Activated naive CD8-positive, alpha-beta T cell treated with anti-CD3 and anti-CD28 coated beads, Interleukin-2, amount 50 U/mL, for 24 hours (primary cell): ENCODE data around the gene TGM1.

Source experiments
- ATAC-seq: fragments of 150-1000 bp; cut with Tn5 transposase; one replicate; pipeline ENCODE4 v1.10.0; 2021
- DNase-seq: peaks from one replicate; pipeline ENCODE4 v3.0.0; 2021
- H3K27ac Mint-ChIP-seq: one replicate; pipeline ENCODE4 v1.8.0; 2021; ENCODE audit warnings: mild to moderate bottlenecking, mixed read lengths
- H3K27me3 Mint-ChIP-seq: one replicate; pipeline ENCODE4 v1.8.0; 2021; ENCODE audit warnings: mixed read lengths
- H3K36me3 Mint-ChIP-seq: one replicate; pipeline ENCODE4 v1.8.0; 2021; ENCODE audit warnings: low read depth, mixed read lengths
- H3K4me1 Mint-ChIP-seq: one replicate; pipeline ENCODE4 v1.8.0; 2021; ENCODE audit warnings: mixed read lengths
- H3K4me3 Mint-ChIP-seq: one replicate; pipeline ENCODE4 v1.8.0; 2021; ENCODE audit warnings: mild to moderate bottlenecking, moderate library complexity, mixed read lengths
- H3K9me3 Mint-ChIP-seq: one replicate; pipeline ENCODE4 v1.8.0; 2021; ENCODE audit warnings: mixed read lengths

The TGM1 gene

DNA sequence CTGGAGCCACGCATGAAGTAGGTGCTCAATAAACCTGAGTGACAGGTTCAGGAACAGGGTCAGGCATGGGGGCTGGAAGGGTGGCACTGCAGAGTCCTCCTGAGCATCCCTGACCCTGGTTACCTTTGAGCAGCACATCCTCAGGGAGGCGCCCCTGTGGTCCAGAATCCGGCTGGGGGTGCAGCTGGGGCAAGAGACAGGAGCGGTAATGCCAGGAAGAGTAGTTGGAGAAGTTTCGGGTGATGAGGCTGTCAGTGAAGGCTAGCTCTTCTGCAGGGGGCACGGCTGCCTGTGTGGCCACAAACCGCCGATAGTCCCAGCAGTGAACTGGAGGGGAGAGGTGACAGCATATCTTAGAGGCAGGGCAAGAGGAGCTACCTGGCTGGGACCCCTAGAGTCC is 6.4 kb upstream of the TGM1 start:
- Mint-ChIP-seq H3K27ac (no peak overlapping the region), H3K4me1 (peaks cover 38% of the 10 kb centered on the region), H3K36me3 (peaks cover 16% of the 10 kb centered on the region), H3K27me3 (no peaks in the 10 kb centered on the region), H3K9me3 (no peaks in the 10 kb centered on the region), H3K4me3 (no peak overlapping the region)
- ATAC-seq (no peak), DNase-seq (no peak)

DNA sequence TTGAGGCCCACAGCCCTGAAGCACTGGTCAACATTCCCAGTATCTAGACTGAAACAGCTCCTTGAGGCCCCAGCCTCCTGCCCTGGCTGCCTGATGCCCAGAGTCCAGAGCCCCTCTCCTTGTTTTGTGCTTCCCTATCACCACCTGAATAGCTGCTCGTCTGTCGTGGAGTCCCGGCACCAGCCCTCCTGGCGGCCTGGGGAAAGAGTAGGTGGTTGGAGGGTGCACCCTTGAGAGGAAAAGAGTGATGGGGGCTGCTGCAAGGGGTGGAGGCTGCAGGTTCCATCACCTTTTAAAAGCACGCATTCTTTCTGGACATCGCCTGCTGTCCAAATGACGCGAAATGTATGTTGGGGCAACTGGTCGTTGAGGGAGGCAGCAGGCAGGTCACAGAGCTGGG is 5.2 kb upstream of the TGM1 start:
- H3K36me3 Mint-ChIP-seq = peaks cover 16% of the 10 kb centered on the region
- H3K9me3 Mint-ChIP-seq = no peaks in the 10 kb centered on the region
- ATAC-seq (no peak), DNase-seq (no peak)
- no peaks in the 10 kb centered on the region for H3K27me3 Mint-ChIP-seq
- peaks cover 26% of the 10 kb centered on the region for H3K4me1 Mint-ChIP-seq
- no peak overlapping the region for H3K4me3 Mint-ChIP-seq
- H3K27ac Mint-ChIP-seq = no peak overlapping the region

DNA sequence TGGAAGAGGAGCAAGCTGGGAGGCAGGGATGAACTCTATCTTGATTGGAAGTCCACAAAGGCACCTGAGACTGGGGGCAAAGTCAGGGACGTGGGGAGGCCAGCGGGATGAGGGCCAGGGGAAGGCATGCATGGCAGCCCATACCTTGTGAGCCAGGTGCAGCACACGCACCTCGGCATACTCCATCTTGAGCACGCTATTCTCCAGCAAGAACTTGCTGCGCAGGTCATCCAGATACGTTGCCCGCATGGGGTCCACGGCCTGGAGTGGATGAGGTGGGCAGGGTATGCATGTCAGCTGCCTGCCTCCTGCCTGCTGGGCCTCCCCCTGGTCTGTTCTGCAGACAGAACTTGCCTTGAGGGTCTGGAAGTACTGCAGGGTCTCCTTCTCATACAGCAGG is 4.5 kb upstream of the TGM1 start:
- Mint-ChIP-seq H3K27me3 (no peaks in the 10 kb centered on the region), H3K4me3 (no peak overlapping the region), H3K9me3 (no peaks in the 10 kb centered on the region), H3K4me1 (peaks cover 19% of the 10 kb centered on the region), H3K36me3 (peaks cover 17% of the 10 kb centered on the region), H3K27ac (no peak overlapping the region)
- DNase-seq = no peak
- ATAC-seq = no peak

DNA sequence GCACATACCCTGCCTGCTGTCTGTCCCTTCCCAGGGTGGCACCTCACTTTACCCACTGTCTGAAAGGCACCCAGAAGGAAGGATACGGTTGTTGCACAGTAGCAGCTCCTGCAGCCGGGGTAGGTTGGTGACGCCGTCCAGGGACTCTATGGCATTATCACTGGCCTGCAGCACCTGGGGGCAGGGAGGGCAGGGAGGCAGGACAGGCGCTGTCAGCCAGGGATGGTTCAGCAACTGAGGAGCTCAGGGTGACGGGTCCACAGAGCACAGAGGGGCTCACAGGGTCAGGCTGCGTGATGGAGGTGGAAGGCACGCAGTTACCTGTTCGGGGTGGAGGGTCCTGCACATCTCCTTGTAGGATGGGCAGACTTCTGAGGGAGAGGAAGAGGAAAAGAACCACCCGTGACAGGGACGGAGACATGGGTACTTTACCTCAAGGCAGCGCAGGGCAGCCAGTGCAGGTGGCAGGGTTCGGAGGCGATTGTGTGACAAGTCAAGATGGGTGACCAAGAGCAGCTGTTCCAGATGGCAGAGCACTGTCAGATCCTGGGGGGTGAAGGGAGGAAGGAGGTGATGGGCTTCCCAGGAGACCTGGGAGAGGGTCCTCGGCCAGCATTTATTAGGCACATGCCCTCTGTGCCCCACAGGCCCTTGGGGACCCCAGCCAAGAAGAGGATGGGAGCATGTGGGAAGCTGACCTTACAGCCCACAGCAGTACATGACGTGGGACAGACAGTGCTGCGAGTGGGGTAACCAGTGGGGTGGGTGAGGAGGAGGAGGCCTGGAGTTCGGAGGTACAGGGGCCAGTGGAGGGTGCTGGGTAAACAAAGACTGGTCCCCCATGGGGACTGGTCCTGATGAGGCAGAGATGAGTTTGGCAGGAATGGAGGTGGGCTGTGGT is 3.6 kb upstream of the TGM1 start:
- no peak overlapping the region for H3K27ac Mint-ChIP-seq
- H3K4me3 Mint-ChIP-seq = no peak overlapping the region
- H3K36me3 Mint-ChIP-seq = peaks cover 18% of the 10 kb centered on the region
- H3K27me3 Mint-ChIP-seq = no peaks in the 10 kb centered on the region
- peaks cover 10% of the 10 kb centered on the region for H3K4me1 Mint-ChIP-seq
- no peaks in the 10 kb centered on the region for H3K9me3 Mint-ChIP-seq
- ATAC-seq = no peak
- no peak for DNase-seq

DNA sequence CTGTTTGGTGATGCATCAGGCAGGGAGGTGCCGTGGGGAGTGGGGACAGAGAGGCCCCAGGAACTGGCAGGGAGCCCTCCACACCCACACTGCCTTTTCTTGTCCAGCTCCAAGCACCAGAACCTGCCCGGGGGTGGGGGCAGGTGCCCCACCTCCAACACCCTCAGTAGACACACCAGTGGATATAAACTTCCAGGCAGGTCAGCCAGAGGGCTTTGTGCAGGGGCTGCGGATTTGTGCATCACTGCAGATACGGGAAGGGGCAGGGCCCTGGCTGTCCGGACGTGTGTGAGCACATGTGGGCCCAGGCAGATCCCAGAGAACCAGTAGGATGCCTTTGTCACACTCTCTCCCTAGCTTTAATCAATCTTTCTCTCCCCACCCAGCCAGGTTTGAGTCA is 1.3 kb upstream of the TGM1 start:
- no peak for DNase-seq
- Mint-ChIP-seq H3K4me1 (peaks cover under 1% of the 10 kb centered on the region), H3K9me3 (no peaks in the 10 kb centered on the region), H3K27ac (no peak overlapping the region), H3K27me3 (no peaks in the 10 kb centered on the region), H3K36me3 (peaks cover 19% of the 10 kb centered on the region), H3K4me3 (no peak overlapping the region)
- no peak for ATAC-seq

DNA sequence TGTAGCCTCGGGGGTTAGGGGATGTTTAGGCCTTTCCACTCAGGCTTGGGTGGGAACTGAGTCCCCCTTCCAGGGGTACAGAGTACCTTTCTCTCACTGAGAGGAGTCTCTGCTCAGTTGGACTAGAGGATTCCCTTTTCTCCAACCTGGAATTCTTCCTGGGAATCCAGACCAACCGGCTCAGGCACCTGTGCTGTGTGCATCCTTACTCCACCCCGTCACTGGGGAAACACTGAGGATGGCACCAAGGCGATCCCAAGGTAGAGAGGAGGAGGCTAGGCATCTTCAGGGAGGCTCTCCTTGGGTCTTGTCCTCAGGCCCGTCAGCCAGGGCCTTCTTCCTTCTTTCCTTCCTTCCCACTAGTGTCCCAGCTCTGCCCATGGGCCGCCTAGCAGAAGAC is 871 bp upstream of the TGM1 start:
- H3K27ac Mint-ChIP-seq = no peak overlapping the region
- ATAC-seq = no peak
- H3K36me3 Mint-ChIP-seq = peaks cover 19% of the 10 kb centered on the region
- H3K27me3 Mint-ChIP-seq = no peaks in the 10 kb centered on the region
- no peak overlapping the region for H3K4me3 Mint-ChIP-seq
- no peaks in the 10 kb centered on the region for H3K4me1 Mint-ChIP-seq
- H3K9me3 Mint-ChIP-seq = no peaks in the 10 kb centered on the region
- DNase-seq = no peak

DNA sequence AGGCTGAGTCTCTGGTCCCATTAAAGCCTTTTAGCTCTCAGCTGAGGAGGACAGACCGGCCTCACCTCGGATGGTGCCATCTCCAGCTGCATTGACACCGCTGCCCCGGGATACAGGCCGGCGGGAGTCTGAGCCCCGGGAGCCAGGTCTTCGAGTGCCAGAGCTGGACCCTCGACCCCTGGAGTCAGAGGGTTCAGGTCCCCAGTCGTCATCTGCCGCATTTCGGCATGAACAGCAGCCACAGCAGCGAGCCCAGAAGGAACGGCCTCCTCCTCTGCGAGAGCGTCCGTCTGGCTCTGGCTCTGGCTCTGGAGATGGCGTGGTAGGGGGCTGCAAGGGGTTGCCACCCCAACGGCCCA is 1.0 kb downstream of the TGM1 start:
- Mint-ChIP-seq H3K27ac (no peak overlapping the region), H3K4me3 (no peak overlapping the region), H3K36me3 (peaks cover 14% of the 10 kb centered on the region), H3K27me3 (no peaks in the 10 kb centered on the region), H3K4me1 (no peaks in the 10 kb centered on the region), H3K9me3 (no peaks in the 10 kb centered on the region)
- DNase-seq = no peak
- ATAC-seq = no peak

DNA sequence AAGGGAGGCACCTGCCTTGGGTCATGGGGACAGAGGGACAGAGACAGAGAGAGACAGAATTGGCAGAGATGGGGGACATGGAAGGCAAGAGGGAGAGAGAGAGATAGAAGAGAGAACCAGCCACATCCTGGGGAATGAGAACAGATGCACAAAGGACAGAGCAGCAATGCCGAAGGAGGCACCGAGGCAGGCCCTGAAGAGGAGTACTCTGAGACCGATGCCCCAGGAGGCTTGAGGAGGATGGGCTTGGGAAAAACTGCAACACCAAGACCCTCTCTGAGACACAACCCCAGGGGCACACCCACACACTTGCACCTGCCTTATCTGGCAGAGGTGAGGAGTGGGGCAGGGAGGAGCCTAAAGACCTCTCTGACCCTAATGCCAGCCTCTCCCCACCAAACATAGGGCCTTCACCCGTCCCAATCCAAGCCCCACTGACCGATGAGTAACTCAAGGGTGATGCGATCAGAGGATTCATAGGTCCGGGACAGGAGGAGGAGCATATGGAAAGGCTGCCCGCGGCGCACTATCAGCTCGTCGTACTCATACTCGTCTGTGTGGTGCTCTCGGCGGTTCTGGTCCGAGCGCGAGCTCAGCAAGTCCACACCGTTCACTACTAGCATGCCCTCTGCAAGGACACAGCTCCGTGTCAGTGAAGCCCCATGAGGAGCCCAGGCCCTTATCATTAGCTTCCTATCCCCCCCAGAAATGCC is 1.6 kb downstream of the TGM1 start:
- Mint-ChIP-seq H3K9me3 (no peaks in the 10 kb centered on the region), H3K4me1 (no peaks in the 10 kb centered on the region), H3K36me3 (peaks cover 9% of the 10 kb centered on the region), H3K4me3 (no peak overlapping the region), H3K27ac (no peak overlapping the region), H3K27me3 (no peaks in the 10 kb centered on the region)
- no peak for ATAC-seq
- DNase-seq = no peak

DNA sequence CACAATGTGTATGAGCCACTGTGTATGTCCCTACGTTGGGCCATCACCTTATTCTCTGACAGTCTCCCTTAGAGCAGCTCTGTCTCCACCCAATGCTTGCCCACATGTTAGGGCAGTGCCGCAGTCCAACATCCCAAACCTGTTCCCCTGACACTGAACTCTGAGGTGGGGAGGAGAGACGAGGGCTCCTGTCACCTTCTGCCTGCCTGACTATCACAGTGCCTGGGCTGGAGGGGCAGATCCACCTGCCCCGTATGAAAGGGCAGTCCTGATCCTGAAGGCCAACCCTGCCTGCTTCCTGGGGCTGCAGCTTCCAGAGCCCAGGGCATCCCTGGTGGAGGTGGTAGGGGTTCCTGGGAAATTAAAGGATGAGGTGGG is 2.2 kb downstream of the TGM1 start:
- no peak for DNase-seq
- H3K4me1 Mint-ChIP-seq = no peaks in the 10 kb centered on the region
- no peak overlapping the region for H3K4me3 Mint-ChIP-seq
- no peak for ATAC-seq
- H3K27ac Mint-ChIP-seq = no peak overlapping the region
- peaks cover 6% of the 10 kb centered on the region for H3K36me3 Mint-ChIP-seq
- H3K27me3 Mint-ChIP-seq = no peaks in the 10 kb centered on the region
- no peaks in the 10 kb centered on the region for H3K9me3 Mint-ChIP-seq

DNA sequence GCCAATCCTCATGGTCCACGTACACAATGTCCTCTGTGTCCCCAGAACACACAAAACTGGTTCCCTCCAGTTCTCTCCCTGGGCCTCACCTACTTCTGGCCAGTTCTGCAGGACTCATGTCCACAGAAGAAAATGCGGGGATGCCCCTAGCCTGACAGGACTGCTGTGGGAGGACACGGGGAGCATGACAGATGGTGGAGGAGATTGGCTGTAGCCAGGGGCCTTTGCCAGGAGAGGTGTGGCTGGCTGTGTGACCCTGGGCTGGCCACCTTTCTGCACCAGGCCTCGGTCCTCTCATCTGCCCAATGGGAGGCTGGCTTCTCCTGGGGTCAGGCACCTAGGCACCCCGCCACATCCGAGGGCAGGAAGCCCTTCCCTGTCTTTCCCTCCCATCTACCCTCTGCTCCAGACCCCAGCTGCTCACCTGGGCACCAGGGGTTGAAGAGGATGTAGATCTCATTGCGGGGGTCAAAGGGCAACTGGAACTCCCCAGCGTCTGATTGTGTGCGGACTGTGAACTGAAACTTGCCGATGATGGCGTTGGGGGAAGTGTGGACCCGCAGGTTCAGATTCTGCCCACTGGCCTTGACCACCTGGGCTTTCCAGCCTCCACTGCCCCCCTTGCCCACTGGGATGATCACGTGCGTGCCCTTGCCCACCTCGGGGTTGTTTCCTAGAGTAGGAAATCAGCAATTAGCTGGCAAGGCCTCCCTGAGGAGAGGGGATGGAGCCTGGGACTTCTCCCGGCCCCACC is 2.8 kb downstream of the TGM1 start:
- H3K36me3 Mint-ChIP-seq = peaks cover 6% of the 10 kb centered on the region
- H3K27me3 Mint-ChIP-seq = no peaks in the 10 kb centered on the region
- DNase-seq (no peak), ATAC-seq (no peak)
- no peak overlapping the region for H3K4me3 Mint-ChIP-seq
- no peak overlapping the region for H3K27ac Mint-ChIP-seq
- H3K9me3 Mint-ChIP-seq = no peaks in the 10 kb centered on the region
- H3K4me1 Mint-ChIP-seq = no peaks in the 10 kb centered on the region

DNA sequence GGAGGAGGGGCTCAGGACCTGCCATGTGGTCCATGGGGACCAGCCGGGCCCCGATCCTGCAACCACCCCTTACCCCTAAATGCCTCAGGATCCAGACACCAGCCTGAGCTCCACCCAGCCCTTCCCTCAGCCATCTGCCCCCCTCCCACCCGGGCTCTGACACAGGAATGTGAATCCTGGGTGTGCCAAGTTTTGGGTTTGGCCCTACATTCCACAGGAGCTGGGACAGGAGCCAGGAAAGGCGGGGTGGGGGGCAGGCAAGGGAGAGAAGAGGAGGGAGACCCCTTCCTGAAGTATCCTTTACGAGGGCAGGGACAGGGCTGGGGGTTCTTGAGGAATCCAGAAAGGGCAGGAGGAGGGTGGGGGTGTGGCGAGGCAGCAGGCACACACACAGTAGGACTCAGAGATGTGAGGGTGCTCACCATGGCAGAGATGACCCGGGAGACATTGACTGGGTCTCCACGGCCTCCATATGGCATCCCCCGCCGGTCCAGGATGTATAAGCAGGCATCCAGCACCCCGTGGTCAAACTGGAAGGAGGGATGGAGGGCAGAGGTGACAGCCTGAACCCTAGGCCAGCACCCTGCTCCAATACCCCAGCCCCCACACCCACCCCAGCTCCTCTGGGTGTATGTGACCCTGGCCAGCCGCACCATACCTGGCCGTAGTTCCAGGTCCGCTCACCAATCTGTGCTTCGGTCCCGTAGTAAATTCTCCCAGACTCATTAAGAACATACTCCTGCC is 3.5 kb downstream of the TGM1 start:
- Mint-ChIP-seq H3K4me3 (no peak overlapping the region), H3K4me1 (no peaks in the 10 kb centered on the region), H3K9me3 (no peaks in the 10 kb centered on the region), H3K36me3 (peaks cover 3% of the 10 kb centered on the region), H3K27me3 (no peaks in the 10 kb centered on the region), H3K27ac (no peak overlapping the region)
- DNase-seq (no peak), ATAC-seq (no peak)

DNA sequence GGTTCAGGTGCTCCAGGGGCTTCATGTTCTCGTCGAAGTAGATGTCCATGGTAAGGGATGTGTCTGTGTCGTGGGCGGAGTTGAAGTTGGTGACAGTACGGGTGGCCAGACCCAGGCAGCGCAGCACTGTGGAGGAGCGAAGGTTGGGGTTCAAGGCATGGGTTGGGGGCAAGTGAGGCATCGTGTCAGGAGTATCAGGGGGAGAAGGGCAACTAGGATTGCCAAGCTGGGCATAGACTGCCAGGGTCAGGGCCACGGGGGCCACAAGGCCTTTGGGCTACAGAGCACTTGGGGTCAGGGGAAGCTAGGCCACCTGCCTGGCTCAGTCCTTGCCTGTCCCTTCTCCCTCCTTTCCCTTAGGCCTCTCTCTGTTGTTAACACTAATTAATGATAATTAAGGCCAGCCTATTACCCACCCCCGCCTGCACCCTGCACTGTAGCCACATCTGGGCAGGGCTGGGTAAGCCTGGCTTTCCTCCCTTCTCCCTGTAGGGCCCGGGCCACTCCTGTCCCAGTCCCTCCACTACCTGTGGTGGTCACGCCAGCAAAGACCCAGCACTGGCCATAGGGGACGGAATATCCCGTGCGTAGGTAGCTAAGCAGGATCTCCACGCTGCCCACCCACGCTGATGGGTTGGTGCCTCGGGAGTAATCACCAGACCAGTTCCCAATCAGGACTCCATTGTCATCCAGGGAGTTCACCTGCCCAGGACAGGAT is 4.3 kb downstream of the TGM1 start:
- no peaks in the 10 kb centered on the region for H3K27me3 Mint-ChIP-seq
- DNase-seq = no peak
- H3K27ac Mint-ChIP-seq = no peak overlapping the region
- H3K4me1 Mint-ChIP-seq = no peaks in the 10 kb centered on the region
- peaks cover 3% of the 10 kb centered on the region for H3K36me3 Mint-ChIP-seq
- no peak overlapping the region for H3K4me3 Mint-ChIP-seq
- no peak for ATAC-seq
- no peaks in the 10 kb centered on the region for H3K9me3 Mint-ChIP-seq

DNA sequence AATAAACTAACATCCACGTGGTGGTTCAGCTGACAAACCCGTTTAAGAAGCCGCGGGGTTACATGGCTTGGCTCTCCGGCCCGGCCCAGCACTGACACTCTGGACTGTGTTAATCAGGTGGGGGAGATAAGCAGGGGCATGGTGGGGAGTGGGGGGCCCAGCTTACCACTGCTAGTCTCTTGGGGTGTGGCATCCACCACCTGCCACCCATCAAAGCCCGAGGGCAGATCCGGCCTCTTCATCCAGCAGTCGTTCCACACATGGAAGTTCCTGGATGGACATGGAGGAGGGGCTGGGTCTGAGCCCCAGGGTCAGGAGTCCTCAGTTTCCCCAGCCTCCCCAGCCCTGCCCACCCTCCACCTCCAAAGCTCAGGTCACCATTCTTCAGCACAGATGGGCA is 4.9 kb downstream of the TGM1 start:
- DNase-seq (no peak), ATAC-seq (no peak)
- Mint-ChIP-seq H3K27me3 (no peaks in the 10 kb centered on the region), H3K27ac (no peak overlapping the region), H3K4me3 (no peak overlapping the region), H3K9me3 (no peaks in the 10 kb centered on the region), H3K36me3 (peaks cover 3% of the 10 kb centered on the region), H3K4me1 (no peaks in the 10 kb centered on the region)

DNA sequence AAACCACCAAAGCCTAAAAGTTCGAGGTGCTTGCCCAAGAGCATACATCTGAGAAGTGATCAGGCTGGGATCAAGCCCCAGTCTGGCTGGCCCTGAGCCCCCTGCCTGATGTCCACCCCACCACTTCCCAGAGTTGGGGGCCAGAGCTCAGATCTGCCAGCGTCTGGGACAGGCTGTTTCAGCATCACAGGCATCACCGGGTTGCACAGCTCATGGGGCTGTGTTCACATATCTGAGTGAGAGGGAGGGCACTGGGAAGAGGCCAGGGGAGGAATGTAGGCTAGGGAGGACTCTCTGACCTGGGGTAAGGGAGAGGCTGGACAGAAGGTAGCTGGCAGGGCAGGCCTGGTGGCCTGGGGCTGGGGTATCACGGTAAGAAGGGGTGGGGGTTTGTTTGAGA is 6.0 kb downstream of the TGM1 start:
- Mint-ChIP-seq H3K36me3 (peaks cover 1% of the 10 kb centered on the region), H3K27me3 (no peaks in the 10 kb centered on the region), H3K27ac (no peak overlapping the region), H3K4me3 (no peak overlapping the region), H3K9me3 (no peaks in the 10 kb centered on the region), H3K4me1 (no peaks in the 10 kb centered on the region)
- DNase-seq = no peak
- ATAC-seq = no peak
